Psoas muscle (tissue), 8 donors: Measurements from ENCODE around the gene MTMR1. TPM values are rescaled to one million over a fixed set of nuclear protein-coding genes. Genes with fewer than 3 reads are reported as not detected.

Experiments used
- ATAC-seq, 4 donors: fragments of 200-7000 bp; cut with Tn5 transposase; one replicate each; pipeline ENCODE4 v1.9.1; 2020; ENCODE audit warnings: moderate library complexity in 3 of 4, mild to moderate bottlenecking in 2 of 4
- DNase-seq, 2 donors: peaks; one replicate each; pipeline ENCODE4 v3.0.0-alpha.2; 2020
- H3K27ac ChIP-seq: fragments of 200-600 bp; one replicate; pipeline ENCODE4 v1.8.0; 2022
- H3K27me3 ChIP-seq, 3 donors: fragments of 200-600 bp in 1 of 3; one replicate each; pipeline versions ENCODE4 v1.6.1 to v1.8.0; 2013 to 2022; ENCODE audit warnings: low read length in 2 of 3, mild to moderate bottlenecking in 2 of 3, moderate library complexity in 1 of 3; ENCODE audit not compliant: insufficient read depth in 3 of 3
- H3K36me3 ChIP-seq, 2 donors: fragments of 200-600 bp in 1 of 2; one replicate each; pipeline versions ENCODE4 v1.6.1 to v1.8.0; 2013 to 2022; ENCODE audit warnings: low read depth in 1 of 2, mild to moderate bottlenecking in 1 of 2, moderate library complexity in 1 of 2; ENCODE audit not compliant: insufficient read depth in 1 of 2
- H3K4me1 ChIP-seq: fragments of 200-600 bp; one replicate; pipeline ENCODE4 v1.8.0; 2022
- H3K4me3 ChIP-seq: fragments of 200-600 bp; one replicate; pipeline ENCODE4 v1.8.0; 2022; ENCODE audit warnings: mild to moderate bottlenecking
- H3K9me3 ChIP-seq: fragments of 200-600 bp; one replicate; pipeline ENCODE4 v1.8.0; 2022
- WGBS, 3 donors: extraction: QIAGEN DNeasy Blood & Tissue Kit; methylation state at CpG; one replicate each; pipeline versions ENCODE4 v1.1.6 to v1.1.7; 2013; 5-methylcytosine and 5-hydroxymethylcytosine counted together
- intact Hi-C, 2 donors: fragments of 100-400 bp; cut with DNase I; formaldehyde crosslinking; loops; one replicate each; pipeline versions ENCODE4 v1.11.0 to v1.14.2; 2022
- polyA plus RNA-seq, 3 donors: library from polyadenylated mRNA; stranded (reverse); fragments of 200-250 nt; gene quantifications; one replicate each; pipeline ENCODE4 v1.2.3, GENCODE V29; 2013
- total RNA-seq, 4 donors: library from RNA; stranded (reverse); fragmentation: NEBNext Ultra II Directional in 2 of 4; extraction: Animal tissue kit (Norgen Biotek cat#: 25700) in 2 of 4; gene quantifications; one replicate each; pipeline versions ENCODE4 v1.2.1 to v1.2.4, GENCODE V29; 2021 to 2023
- TF ChIP-seq, protein P1 (sequence below): fragments of 200-600 bp; IDR thresholded peaks from one replicate; pipeline ENCODE4 v1.8.0; 2022; ENCODE audit warnings: antibody characterized with exemption
- donor health status: healthy with polysubstance abuse.
- donor health status: DM: no; HTN: no; CAD: no; lungs with moderate emphysema.
- donor health status: Bipolar disorder and iron deficiency.
- donor health status: healthy.
- donor health status: DM: yes; HTN: yes; CAD: no.
- donor health status: DM: no; HTN: no; CAD: no.
- donor health status: DM: no; HTN: no; CAD: no.
- donor health status: DM: yes; HTN: yes; CAD: no.

MTMR1 gene
- total and polyA plus RNA-seq, 7 donors, result 8.9 to 48.6 (median 27.9) TPM

DNA sequence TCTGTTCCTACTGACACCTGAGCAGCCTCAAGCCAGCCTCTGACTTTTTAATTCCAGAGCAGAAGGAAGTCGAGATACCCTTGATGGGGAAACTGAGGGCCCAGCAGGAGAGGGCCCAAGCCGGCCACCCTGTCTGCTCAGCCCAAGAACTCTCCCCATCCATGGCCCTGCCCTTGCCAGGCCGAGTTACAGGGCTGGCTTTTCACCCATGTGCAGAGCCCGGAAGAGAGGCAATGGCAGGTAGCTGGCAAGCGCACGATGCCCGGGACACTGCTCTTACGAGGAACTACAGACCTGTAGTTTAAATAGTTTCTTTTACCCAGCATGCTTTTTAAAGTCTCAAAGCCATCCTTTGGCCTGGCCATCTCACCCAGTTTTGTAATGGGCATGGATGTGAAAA, 79.9 kb downstream of the MTMR1 start:
- WGBS, 3 donors, result 70 to 93% (median 75%) methylated on average over 7 to 8 of the region's 8 CpGs
- intact Hi-C loops, result loop anchor here (2.0 to 10.0 kb wide), 5 partner anchors 122 to 232 kb away; partner anchors contain the start of genes HMGB3 (in 2 of the 2) and CD99L2 (in 1 of the 2)
- Histone ChIP-seq H3K4me3 (no peak overlapping the region), H3K27ac (no peak overlapping the region), H3K27me3 (no peaks in the 10 kb centered on the region), H3K36me3 (peaks cover 0 to 53% of the 10 kb centered on the region in 2 donors), H3K4me1 (no peaks in the 10 kb centered on the region), H3K9me3 (no peaks in the 10 kb centered on the region)
- TF ChIP-seq, protein P1, sequence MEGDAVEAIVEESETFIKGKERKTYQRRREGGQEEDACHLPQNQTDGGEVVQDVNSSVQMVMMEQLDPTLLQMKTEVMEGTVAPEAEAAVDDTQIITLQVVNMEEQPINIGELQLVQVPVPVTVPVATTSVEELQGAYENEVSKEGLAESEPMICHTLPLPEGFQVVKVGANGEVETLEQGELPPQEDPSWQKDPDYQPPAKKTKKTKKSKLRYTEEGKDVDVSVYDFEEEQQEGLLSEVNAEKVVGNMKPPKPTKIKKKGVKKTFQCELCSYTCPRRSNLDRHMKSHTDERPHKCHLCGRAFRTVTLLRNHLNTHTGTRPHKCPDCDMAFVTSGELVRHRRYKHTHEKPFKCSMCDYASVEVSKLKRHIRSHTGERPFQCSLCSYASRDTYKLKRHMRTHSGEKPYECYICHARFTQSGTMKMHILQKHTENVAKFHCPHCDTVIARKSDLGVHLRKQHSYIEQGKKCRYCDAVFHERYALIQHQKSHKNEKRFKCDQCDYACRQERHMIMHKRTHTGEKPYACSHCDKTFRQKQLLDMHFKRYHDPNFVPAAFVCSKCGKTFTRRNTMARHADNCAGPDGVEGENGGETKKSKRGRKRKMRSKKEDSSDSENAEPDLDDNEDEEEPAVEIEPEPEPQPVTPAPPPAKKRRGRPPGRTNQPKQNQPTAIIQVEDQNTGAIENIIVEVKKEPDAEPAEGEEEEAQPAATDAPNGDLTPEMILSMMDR, result no peak
- ATAC-seq (no peak), DNase-seq (no peak)

DNA sequence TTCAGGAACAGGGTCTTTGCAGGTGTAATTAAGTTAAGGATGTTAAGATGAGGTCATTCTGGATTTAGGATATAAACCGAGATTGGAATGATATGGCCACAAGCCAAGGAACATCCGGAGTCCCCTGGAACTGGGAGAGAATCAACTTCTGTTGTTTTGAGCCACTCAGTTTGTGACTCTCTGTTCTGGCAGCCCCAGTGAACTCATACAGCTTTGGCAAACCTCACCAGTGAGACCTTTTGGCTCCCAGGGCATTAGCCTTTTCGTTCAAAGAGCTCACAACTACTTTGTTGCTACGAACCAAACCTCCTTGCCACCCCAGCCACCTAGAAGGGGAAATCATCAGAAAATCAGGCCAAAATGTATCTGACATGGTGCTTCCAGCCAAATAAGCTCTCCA, 80.4 kb downstream of the MTMR1 start:
- H3K27me3 ChIP-seq, result no peaks in the 10 kb centered on the region
- WGBS, 3 donors, result 31 to 55% (median 52%) methylated on average over 4 of the region's 4 CpGs
- no peak overlapping the region for H3K4me3 ChIP-seq
- H3K4me1 ChIP-seq, result no peaks in the 10 kb centered on the region
- DNase-seq, result no peak
- H3K36me3 ChIP-seq, result peaks cover 0 to 48% of the 10 kb centered on the region in 2 donors
- no peak overlapping the region for H3K27ac ChIP-seq
- no peak for ATAC-seq
- H3K9me3 ChIP-seq, result no peaks in the 10 kb centered on the region
- TF ChIP-seq, protein P1, result no peak
- intact Hi-C loops, result loop anchor here (2.0 to 10.0 kb wide), 5 partner anchors 121 to 231 kb away; partner anchors contain the start of genes HMGB3 (in 2 of the 2) and CD99L2 (in 1 of the 2)

DNA sequence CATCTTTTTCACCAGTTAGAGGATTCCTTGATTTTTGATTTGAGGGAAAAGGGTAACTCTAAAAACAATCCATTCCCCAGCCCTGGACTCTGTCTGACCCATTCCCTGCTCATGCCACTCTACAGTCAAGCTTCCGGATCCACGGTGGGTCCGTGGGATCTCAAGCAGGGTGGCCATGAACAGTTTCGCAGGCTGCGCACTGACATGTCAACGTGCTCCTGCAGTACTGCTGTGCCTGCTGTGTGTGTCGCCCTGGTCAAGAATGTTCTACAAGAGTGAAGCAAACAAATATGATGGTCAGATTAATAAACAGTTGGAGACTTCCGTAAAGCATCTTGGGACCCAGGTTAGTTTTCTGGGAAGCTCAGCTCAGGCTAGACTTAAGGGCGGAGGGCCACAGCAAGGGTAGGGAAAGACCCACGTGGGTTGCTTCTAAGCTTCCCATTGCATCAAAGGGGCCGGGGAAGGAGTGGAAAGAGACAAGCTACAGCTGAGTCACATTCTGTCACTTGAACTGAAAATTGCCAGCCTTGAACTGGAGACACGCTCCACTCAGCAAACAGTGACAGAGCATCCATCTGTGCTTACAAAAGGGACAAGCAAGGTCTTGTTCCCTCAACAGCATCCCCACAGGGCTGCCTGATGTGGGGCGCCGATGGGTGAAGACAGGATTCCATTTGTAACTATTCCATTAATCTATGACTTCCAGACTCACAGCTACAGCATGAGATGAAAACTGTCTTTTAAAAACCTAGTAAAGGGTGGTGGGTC, 81.8 kb downstream of the MTMR1 start:
- TF ChIP-seq, protein P1, result no peak
- H3K27ac ChIP-seq, result no peak overlapping the region
- 82 to 98% (median 95%) methylated on average over 14 of the region's 14 CpGs for WGBS, 3 donors
- peaks cover 0 to 35% of the 10 kb centered on the region in 2 donors for H3K36me3 ChIP-seq
- intact Hi-C loops, result loop anchor here (5.0 to 10.0 kb wide), 4 partner anchors 120 to 227 kb away; partner anchors contain the start of genes HMGB3 (in 2 of the 2) and CD99L2 (in 1 of the 2)
- H3K4me3 ChIP-seq, result no peak overlapping the region
- H3K9me3 ChIP-seq, result no peaks in the 10 kb centered on the region
- H3K4me1 ChIP-seq, result no peaks in the 10 kb centered on the region
- no peak for DNase-seq
- no peaks in the 10 kb centered on the region for H3K27me3 ChIP-seq
- no peak for ATAC-seq

DNA sequence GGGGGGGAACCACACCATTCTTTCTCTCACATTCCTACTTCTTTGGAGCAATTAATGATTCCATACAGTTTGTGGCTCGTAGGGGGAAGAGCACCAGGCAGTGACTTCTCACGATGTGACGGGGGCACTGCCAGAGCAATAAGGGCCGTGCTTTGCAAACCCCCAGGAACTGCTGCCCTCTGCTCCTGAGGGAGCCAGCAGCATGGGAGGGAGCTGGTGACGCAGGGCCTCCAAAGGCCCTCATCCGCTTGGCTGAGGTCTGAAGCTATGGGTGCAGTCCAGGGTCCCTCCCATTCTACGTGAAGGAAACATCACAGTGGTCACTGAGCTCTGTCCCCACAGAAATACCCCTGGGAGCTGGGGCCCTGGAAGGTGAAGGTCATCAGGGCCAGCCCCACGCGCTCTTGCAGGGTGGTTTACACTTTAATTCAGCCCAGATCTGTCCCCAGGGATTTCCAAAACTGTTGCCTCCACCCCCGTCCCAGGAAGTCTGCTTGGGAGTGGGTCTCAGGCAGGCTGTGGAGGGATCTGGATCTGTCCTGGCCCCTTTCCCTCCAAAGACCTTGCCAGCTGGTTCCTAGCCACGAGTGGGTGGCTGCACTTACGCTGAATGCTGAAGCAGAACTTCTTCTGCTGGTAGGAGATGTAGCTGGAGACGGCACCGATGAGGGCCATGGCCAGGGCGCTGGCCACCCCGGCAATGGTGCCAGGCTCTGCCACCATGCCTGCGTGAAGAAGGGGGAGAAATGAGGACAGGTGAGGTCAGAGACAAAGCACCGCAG, 82.6 kb downstream of the MTMR1 start:
- Histone ChIP-seq H3K27me3 (no peaks in the 10 kb centered on the region), H3K4me1 (no peaks in the 10 kb centered on the region), H3K9me3 (no peaks in the 10 kb centered on the region), H3K27ac (no peak overlapping the region), H3K4me3 (no peak overlapping the region), H3K36me3 (peaks cover 0 to 29% of the 10 kb centered on the region in 2 donors)
- DNase-seq (no peak), ATAC-seq (no peak)
- intact Hi-C loops, result loop anchor here in 1 of 2 donors (10.0 kb wide), 1 partner anchor 119 kb away; the partner anchor contains the start of gene CD99L2
- TF ChIP-seq, protein P1, result no peak
- WGBS, 3 donors, result 72 to 79% (median 73%) methylated on average over 12 to 18 of the region's 18 CpGs
